Memory B cell (primary cell): ENCODE measurements around the gene TP53BP1.

Source experiments
- ATAC-seq: fragments of 150-1000 bp; cut with Tn5 transposase; 2 replicates; pipeline ENCODE4 v1.10.0; 2021; ENCODE audit warnings: low read depth, mild to moderate bottlenecking, moderate library complexity
- DNase-seq, 2 donors: peaks; one replicate each; pipeline ENCODE4 v3.0.0; 2022; ENCODE audit warnings: low spot score in 2 of 2
- H3K27ac Mint-ChIP-seq: one replicate; pipeline ENCODE4 v1.8.0; 2022; ENCODE audit warnings: mild to moderate bottlenecking, moderate library complexity, mixed read lengths
- H3K27me3 Mint-ChIP-seq: one replicate; pipeline ENCODE4 v1.8.0; 2022; ENCODE audit warnings: mixed read lengths
- H3K36me3 Mint-ChIP-seq: one replicate; pipeline ENCODE4 v1.8.0; 2022; ENCODE audit warnings: mild to moderate bottlenecking, mixed read lengths
- H3K4me1 Mint-ChIP-seq: one replicate; pipeline ENCODE4 v1.8.0; 2022; ENCODE audit warnings: mixed read lengths
- H3K4me3 Mint-ChIP-seq: one replicate; pipeline ENCODE4 v1.8.0; 2022; ENCODE audit warnings: mild to moderate bottlenecking, moderate library complexity, mixed read lengths
- H3K9me3 Mint-ChIP-seq: one replicate; pipeline ENCODE4 v1.8.0; 2022; ENCODE audit warnings: mixed read lengths

TP53BP1 gene

GRCh38 chr15:43526261-43526930 lies 33.4 kb upstream of the TP53BP1 start:
- DNase-seq (no peak), ATAC-seq (no peak)
- H3K27me3 Mint-ChIP-seq: peaks cover 4% of the 10 kb centered on the region
- no peak overlapping the region for H3K27ac Mint-ChIP-seq
- H3K4me3 Mint-ChIP-seq: no peak overlapping the region
- H3K36me3 Mint-ChIP-seq: no peaks in the 10 kb centered on the region
- no peaks in the 10 kb centered on the region for H3K9me3 Mint-ChIP-seq
- peaks cover 4% of the 10 kb centered on the region for H3K4me1 Mint-ChIP-seq

GRCh38 chr15:43525131-43525530 lies 32.2 kb upstream of the TP53BP1 start:
- H3K4me3 Mint-ChIP-seq: no peak overlapping the region
- H3K27me3 Mint-ChIP-seq: peaks cover 4% of the 10 kb centered on the region
- H3K9me3 Mint-ChIP-seq: no peaks in the 10 kb centered on the region
- no peak for ATAC-seq
- H3K27ac Mint-ChIP-seq: no peak overlapping the region
- peaks cover 4% of the 10 kb centered on the region for H3K4me1 Mint-ChIP-seq
- no peaks in the 10 kb centered on the region for H3K36me3 Mint-ChIP-seq
- no peak for DNase-seq

- no peak overlapping the region for H3K4me3 Mint-ChIP-seq
- H3K4me1 Mint-ChIP-seq: peaks cover 4% of the 10 kb centered on the region
Measured at GRCh38 chr15:43524254-43524845, 31.4 kb upstream of the TP53BP1 start.

GRCh38 chr15:43523646-43524045 lies 30.7 kb upstream of the TP53BP1 start:
- ATAC-seq (no peak), DNase-seq (no peak)
- no peak overlapping the region for H3K4me3 Mint-ChIP-seq
- peaks cover 5% of the 10 kb centered on the region for H3K4me1 Mint-ChIP-seq
- peaks cover 5% of the 10 kb centered on the region for H3K27me3 Mint-ChIP-seq
- no peak overlapping the region for H3K27ac Mint-ChIP-seq
- no peaks in the 10 kb centered on the region for H3K9me3 Mint-ChIP-seq
- no peaks in the 10 kb centered on the region for H3K36me3 Mint-ChIP-seq

More at GRCh38 chr15:43524254-43524845, 31.4 kb upstream of the TP53BP1 start:
- Mint-ChIP-seq H3K9me3 (no peaks in the 10 kb centered on the region), H3K36me3 (no peaks in the 10 kb centered on the region), H3K27me3 (peaks cover 4% of the 10 kb centered on the region), H3K27ac (no peak overlapping the region)
- ATAC-seq (no peak), DNase-seq (no peak)

- Mint-ChIP-seq H3K27ac (no peak overlapping the region), H3K4me3 (no peak overlapping the region), H3K9me3 (no peaks in the 10 kb centered on the region), H3K4me1 (peaks cover 17% of the 10 kb centered on the region), H3K27me3 (peaks cover 15% of the 10 kb centered on the region), H3K36me3 (no peaks in the 10 kb centered on the region)
- DNase-seq: no peak
- no peak for ATAC-seq
Measured at GRCh38 chr15:43522247-43522646, 29.3 kb upstream of the TP53BP1 start.

- no peak for ATAC-seq
Measured at GRCh38 chr15:43521419-43521818, 28.5 kb upstream of the TP53BP1 start.

GRCh38 chr15:43520138-43520537 lies 27.2 kb upstream of the TP53BP1 start:
- peaks cover 17% of the 10 kb centered on the region for H3K4me1 Mint-ChIP-seq

More at GRCh38 chr15:43521419-43521818, 28.5 kb upstream of the TP53BP1 start:
- H3K27ac Mint-ChIP-seq: no peak overlapping the region
- DNase-seq: no peak
- H3K9me3 Mint-ChIP-seq: no peaks in the 10 kb centered on the region
- H3K4me3 Mint-ChIP-seq: no peak overlapping the region
- peaks cover 19% of the 10 kb centered on the region for H3K4me1 Mint-ChIP-seq
- peaks cover 20% of the 10 kb centered on the region for H3K27me3 Mint-ChIP-seq
- H3K36me3 Mint-ChIP-seq: no peaks in the 10 kb centered on the region

GRCh38 chr15:43519196-43519595 lies 26.2 kb upstream of the TP53BP1 start:
- DNase-seq (no peak), ATAC-seq (no peak)
- Mint-ChIP-seq H3K4me3 (no peak overlapping the region), H3K4me1 (peaks cover 15% of the 10 kb centered on the region), H3K27ac (no peak overlapping the region), H3K36me3 (no peaks in the 10 kb centered on the region), H3K27me3 (peaks cover 23% of the 10 kb centered on the region), H3K9me3 (no peaks in the 10 kb centered on the region)

More at GRCh38 chr15:43520138-43520537, 27.2 kb upstream of the TP53BP1 start:
- no peak for ATAC-seq
- H3K27ac Mint-ChIP-seq: no peak overlapping the region
- H3K9me3 Mint-ChIP-seq: no peaks in the 10 kb centered on the region
- no peak for DNase-seq
- H3K27me3 Mint-ChIP-seq: peaks cover 23% of the 10 kb centered on the region
- no peak overlapping the region for H3K4me3 Mint-ChIP-seq
- no peaks in the 10 kb centered on the region for H3K36me3 Mint-ChIP-seq

- Mint-ChIP-seq H3K36me3 (no peaks in the 10 kb centered on the region), H3K27me3 (peaks cover 23% of the 10 kb centered on the region)
Measured at GRCh38 chr15:43518197-43518761, 25.3 kb upstream of the TP53BP1 start.

GRCh38 chr15:43517354-43518196 lies 24.6 kb upstream of the TP53BP1 start, which contains the start of gene MAP1A:
Gene MAP1A (plus strand): TSS chr15:43517608. CDS start chr15:43521474, 3,866 bp downstream.
- no peaks in the 10 kb centered on the region for H3K9me3 Mint-ChIP-seq
- ATAC-seq: no peak

More at GRCh38 chr15:43518197-43518761, 25.3 kb upstream of the TP53BP1 start:
- no peak overlapping the region for H3K27ac Mint-ChIP-seq
- H3K9me3 Mint-ChIP-seq: no peaks in the 10 kb centered on the region
- peaks cover 15% of the 10 kb centered on the region for H3K4me1 Mint-ChIP-seq
- peak overlapping the region; percentile 60 for H3K4me3 Mint-ChIP-seq
- ATAC-seq (peak; percentile 51), DNase-seq (no peak)

GRCh38 chr15:43516801-43517353 lies 23.9 kb upstream of the TP53BP1 start:
- DNase-seq (no peak), ATAC-seq (no peak)
- Mint-ChIP-seq H3K27me3 (peaks cover 23% of the 10 kb centered on the region), H3K27ac (no peak overlapping the region), H3K4me3 (no peak overlapping the region), H3K36me3 (no peaks in the 10 kb centered on the region), H3K4me1 (peaks cover 15% of the 10 kb centered on the region), H3K9me3 (no peaks in the 10 kb centered on the region)

More at GRCh38 chr15:43517354-43518196, 24.6 kb upstream of the TP53BP1 start, which contains the start of gene MAP1A:
- H3K36me3 Mint-ChIP-seq: no peaks in the 10 kb centered on the region
- peaks cover 25% of the 10 kb centered on the region for H3K27me3 Mint-ChIP-seq
- peak within 1 kb of the TSS; percentile 60 for H3K4me3 Mint-ChIP-seq
- no peak for DNase-seq
- H3K4me1 Mint-ChIP-seq: peaks cover 15% of the 10 kb centered on the region
- no peak within 1 kb of the TSS for H3K27ac Mint-ChIP-seq

GRCh38 chr15:43516185-43516584 lies 23.2 kb upstream of the TP53BP1 start:
- no peak overlapping the region for H3K27ac Mint-ChIP-seq
- H3K36me3 Mint-ChIP-seq: no peaks in the 10 kb centered on the region
- ATAC-seq (no peak), DNase-seq (no peak)
- peaks cover 23% of the 10 kb centered on the region for H3K27me3 Mint-ChIP-seq
- H3K9me3 Mint-ChIP-seq: no peaks in the 10 kb centered on the region
- no peak overlapping the region for H3K4me3 Mint-ChIP-seq
- H3K4me1 Mint-ChIP-seq: peaks cover 19% of the 10 kb centered on the region

- Mint-ChIP-seq H3K36me3 (no peaks in the 10 kb centered on the region), H3K4me3 (no peak overlapping the region), H3K27me3 (peaks cover 23% of the 10 kb centered on the region), H3K4me1 (peaks cover 21% of the 10 kb centered on the region), H3K27ac (no peak overlapping the region), H3K9me3 (no peaks in the 10 kb centered on the region)
- ATAC-seq: no peak
- DNase-seq: no peak
Measured at GRCh38 chr15:43515741-43516140, 22.8 kb upstream of the TP53BP1 start.
